HL-60 (cell line): ENCODE results near the gene RPRD1B.

ENCODE experiments used
- CTCF ChIP-seq: IDR thresholded peaks from one replicate; pipeline ENCODE4 v1.5.1; 2011; ENCODE audit warnings: low read length, control low read depth, inconsistent platforms; ENCODE audit not compliant: insufficient read depth
- GABPA ChIP-seq: IDR thresholded peaks from 2 replicates; pipeline ENCODE4 v1.6.1; 2012; ENCODE audit warnings: low read depth

GRCh38 chr20:38126146-38126921, 92.8 kb downstream of the RPRD1B start:
- TF ChIP-seq CTCF (no peak), GABPA (no peak)
